ENCODE data around the gene GNPTG.

GRCh38 chr16:1355591-1355990, 3.9 kb downstream of the GNPTG start:
- TF ChIP-seq POLR2A (IDR thresholded peaks at IDR 0.05) (no peak), CTCF (IDR thresholded peaks at IDR 0.05) (no peak)
